ENCODE results near the gene SMC5. TPM values are rescaled to one million over a fixed set of nuclear protein-coding genes. Genes with fewer than 3 reads are reported as not detected.

Gene SMC5
- total RNA-seq, 2 donors from 2014 or later: 26.5 to 31.1 TPM

- Mint-ChIP-seq H3K36me3 (ENCODE audit: low read depth) (peaks cover 5% of the 10 kb centered on the region), H3K4me1 (peaks cover 27% of the 10 kb centered on the region), H3K4me3 (no peak overlapping the region), H3K27ac (no peak overlapping the region), H3K27me3 (no peaks in the 10 kb centered on the region)
- DNase-seq (no peak), ATAC-seq (no peak)
- H3K9me3 ChIP-seq (ENCODE audit: control insufficient read depth, low read length, poor library complexity, severe bottlenecking): no peaks in the 10 kb centered on the region
These were observed 2.6 kb upstream of the SMC5 start for GRCh38 chr9:70256123-70256551.

- peak overlapping the region; percentile 97 for H3K27ac Mint-ChIP-seq
- ATAC-seq: no peak
- no peaks in the 10 kb centered on the region for H3K27me3 Mint-ChIP-seq
- peaks cover 9% of the 10 kb centered on the region for H3K36me3 Mint-ChIP-seq (ENCODE audit: low read depth)
- no peak overlapping the region for H3K4me3 Mint-ChIP-seq
- no peak for DNase-seq
- no peaks in the 10 kb centered on the region for H3K9me3 ChIP-seq (ENCODE audit: control insufficient read depth, low read length, poor library complexity, severe bottlenecking)
- peaks cover 41% of the 10 kb centered on the region for H3K4me1 Mint-ChIP-seq
These were observed 1.3 kb upstream of the SMC5 start for GRCh38 chr9:70257502-70257901.

GRCh38 chr9:70257991-70258691, 637 bp upstream of the SMC5 start:
- Mint-ChIP-seq H3K4me3 (peak overlapping the region; percentile 97), H3K27me3 (no peaks in the 10 kb centered on the region), H3K36me3 (ENCODE audit: low read depth) (peaks cover 9% of the 10 kb centered on the region), H3K4me1 (peaks cover 47% of the 10 kb centered on the region), H3K27ac (peak overlapping the region; percentile 97)
- DNase-seq (no peak), ATAC-seq (peak; percentile 70)
- no peaks in the 10 kb centered on the region for H3K9me3 ChIP-seq (ENCODE audit: control insufficient read depth, low read length, poor library complexity, severe bottlenecking)

- ATAC-seq: no peak
- no peaks in the 10 kb centered on the region for H3K9me3 ChIP-seq (ENCODE audit: control insufficient read depth, low read length, poor library complexity, severe bottlenecking)
- Mint-ChIP-seq H3K4me1 (peaks cover 47% of the 10 kb centered on the region), H3K27ac (peak overlapping the region; percentile 97), H3K27me3 (no peaks in the 10 kb centered on the region), H3K4me3 (peak overlapping the region; percentile 97), H3K36me3 (ENCODE audit: low read depth) (peaks cover 9% of the 10 kb centered on the region)
- no peak for DNase-seq
These were observed 679 bp downstream of the SMC5 start for GRCh38 chr9:70259512-70259802.

DNA sequence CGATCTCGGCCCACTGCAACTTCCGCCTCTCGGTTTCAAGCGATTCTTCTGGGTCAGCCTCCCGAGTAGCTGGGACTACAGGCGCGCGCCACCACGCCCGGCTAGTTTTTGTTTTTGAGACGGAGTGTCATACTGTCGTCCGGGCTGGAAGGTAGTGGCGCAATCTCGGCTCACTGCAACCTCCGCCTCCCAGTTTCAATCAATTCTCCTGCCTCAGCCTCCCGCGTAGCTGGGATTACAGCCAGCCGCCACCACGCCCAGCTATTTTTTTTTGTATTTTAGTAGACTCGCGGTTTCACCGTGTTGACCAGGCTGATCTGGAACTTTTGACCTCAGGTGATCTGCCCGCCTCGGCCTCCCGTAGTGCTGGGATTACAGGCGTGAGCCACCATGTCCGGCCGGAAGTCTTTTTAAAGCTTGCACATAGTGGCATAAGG, 1.2 kb downstream of the SMC5 start:
- Mint-ChIP-seq H3K4me3 (peak overlapping the region; percentile 97), H3K4me1 (peaks cover 49% of the 10 kb centered on the region), H3K27me3 (no peaks in the 10 kb centered on the region), H3K27ac (peak overlapping the region; percentile 97), H3K36me3 (ENCODE audit: low read depth) (peaks cover 13% of the 10 kb centered on the region)
- ATAC-seq: no peak
- DNase-seq: no peak
- H3K9me3 ChIP-seq (ENCODE audit: control insufficient read depth, low read length, poor library complexity, severe bottlenecking): no peaks in the 10 kb centered on the region

DNA sequence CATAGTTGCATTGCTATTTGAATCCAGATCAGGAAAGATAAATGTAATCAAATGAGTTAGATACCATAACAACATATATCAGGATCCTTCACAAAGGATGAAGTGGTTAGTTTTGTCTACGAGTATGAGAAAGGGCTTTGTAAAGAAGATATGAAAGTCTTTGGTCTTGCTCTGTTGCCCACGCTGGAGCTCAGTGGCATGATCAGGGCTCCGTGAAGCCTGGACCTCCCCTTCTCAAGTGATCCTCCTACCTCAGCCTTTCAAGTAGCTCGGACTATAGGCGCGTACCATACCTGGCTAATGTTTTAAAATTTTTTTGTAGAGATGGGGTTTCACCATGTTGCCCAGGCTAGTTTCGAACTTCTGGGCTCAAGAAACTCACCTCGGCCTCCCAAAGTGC, 1.8 kb downstream of the SMC5 start:
- no peak for DNase-seq
- H3K27me3 Mint-ChIP-seq: no peaks in the 10 kb centered on the region
- peak overlapping the region; percentile 97 for H3K4me3 Mint-ChIP-seq
- H3K36me3 Mint-ChIP-seq (ENCODE audit: low read depth): peaks cover 13% of the 10 kb centered on the region
- peaks cover 49% of the 10 kb centered on the region for H3K4me1 Mint-ChIP-seq
- H3K27ac Mint-ChIP-seq: peak overlapping the region; percentile 97
- ATAC-seq: no peak
- H3K9me3 ChIP-seq (ENCODE audit: control insufficient read depth, low read length, poor library complexity, severe bottlenecking): no peaks in the 10 kb centered on the region

- H3K4me3 Mint-ChIP-seq: peak overlapping the region; percentile 97
- H3K4me1 Mint-ChIP-seq: peaks cover 49% of the 10 kb centered on the region
- no peaks in the 10 kb centered on the region for H3K9me3 ChIP-seq (ENCODE audit: control insufficient read depth, low read length, poor library complexity, severe bottlenecking)
- no peak for ATAC-seq
- H3K27ac Mint-ChIP-seq: peak overlapping the region; percentile 97
- H3K36me3 Mint-ChIP-seq (ENCODE audit: low read depth): peaks cover 13% of the 10 kb centered on the region
- no peaks in the 10 kb centered on the region for H3K27me3 Mint-ChIP-seq
- DNase-seq: no peak
These were observed 2.5 kb downstream of the SMC5 start for GRCh38 chr9:70261131-70261870.

GRCh38 chr9:70262366-70262765, 3.6 kb downstream of the SMC5 start:
- Mint-ChIP-seq H3K27me3 (no peaks in the 10 kb centered on the region), H3K36me3 (ENCODE audit: low read depth) (peaks cover 12% of the 10 kb centered on the region), H3K4me1 (peaks cover 47% of the 10 kb centered on the region), H3K27ac (peak overlapping the region; percentile 17), H3K4me3 (peak overlapping the region; percentile 71)
- DNase-seq (no peak), ATAC-seq (no peak)
- no peaks in the 10 kb centered on the region for H3K9me3 ChIP-seq (ENCODE audit: control insufficient read depth, low read length, poor library complexity, severe bottlenecking)

GRCh38 chr9:70262948-70263347, 4.2 kb downstream of the SMC5 start:
- peaks cover 48% of the 10 kb centered on the region for H3K4me1 Mint-ChIP-seq
- peak overlapping the region; percentile 17 for H3K27ac Mint-ChIP-seq
- no peak overlapping the region for H3K4me3 Mint-ChIP-seq
- DNase-seq (no peak), ATAC-seq (no peak)
- no peaks in the 10 kb centered on the region for H3K27me3 Mint-ChIP-seq
- H3K36me3 Mint-ChIP-seq (ENCODE audit: low read depth): peaks cover 11% of the 10 kb centered on the region
- no peaks in the 10 kb centered on the region for H3K9me3 ChIP-seq (ENCODE audit: control insufficient read depth, low read length, poor library complexity, severe bottlenecking)

DNA sequence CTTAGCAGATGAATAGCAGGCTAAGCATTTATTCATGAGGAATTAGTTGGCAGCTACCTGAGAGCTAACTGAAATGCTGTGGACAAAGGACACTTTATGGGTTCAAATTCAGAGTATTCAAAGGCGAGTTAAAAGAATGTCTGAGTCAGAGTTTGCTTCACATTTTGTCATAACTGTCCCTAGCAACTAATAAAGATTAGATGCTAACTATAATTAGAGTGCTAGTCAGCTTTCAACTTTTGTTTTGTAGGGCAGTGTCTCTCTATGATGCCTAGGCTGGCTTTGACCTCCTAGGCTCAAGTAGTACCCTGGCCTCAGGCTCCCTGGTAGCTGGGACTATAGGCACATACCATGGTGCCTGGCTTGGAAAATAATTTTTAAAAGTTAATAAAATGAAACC, 4.6 kb downstream of the SMC5 start:
- peak overlapping the region; percentile 17 for H3K27ac Mint-ChIP-seq
- peaks cover 44% of the 10 kb centered on the region for H3K4me1 Mint-ChIP-seq
- ATAC-seq (no peak), DNase-seq (no peak)
- H3K27me3 Mint-ChIP-seq: no peaks in the 10 kb centered on the region
- H3K9me3 ChIP-seq (ENCODE audit: control insufficient read depth, low read length, poor library complexity, severe bottlenecking): no peaks in the 10 kb centered on the region
- peaks cover 11% of the 10 kb centered on the region for H3K36me3 Mint-ChIP-seq (ENCODE audit: low read depth)
- no peak overlapping the region for H3K4me3 Mint-ChIP-seq

DNA sequence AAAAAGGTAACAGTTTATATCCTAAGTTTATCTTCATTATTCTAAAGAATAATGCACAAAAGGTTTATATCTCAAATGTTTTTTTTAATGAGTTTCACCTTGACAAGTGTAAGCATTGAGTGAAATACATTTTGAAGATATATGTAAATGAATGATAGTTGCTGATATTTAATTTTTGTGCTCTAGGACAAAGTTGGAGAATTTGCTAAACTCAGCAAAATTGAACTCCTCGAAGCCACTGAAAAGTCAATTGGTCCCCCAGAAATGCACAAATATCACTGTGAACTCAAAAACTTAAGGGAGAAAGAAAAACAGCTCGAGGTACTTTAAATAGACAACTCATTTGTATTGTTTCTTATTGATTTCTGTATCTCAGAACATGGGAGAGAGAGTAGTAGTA, 19.5 kb downstream of the SMC5 start:
- no peak for DNase-seq
- Mint-ChIP-seq H3K36me3 (ENCODE audit: low read depth) (peaks cover 19% of the 10 kb centered on the region), H3K27ac (peak overlapping the region; percentile 54), H3K4me1 (peaks cover 23% of the 10 kb centered on the region), H3K4me3 (no peak overlapping the region), H3K27me3 (no peaks in the 10 kb centered on the region)
- ATAC-seq: no peak
- H3K9me3 ChIP-seq (ENCODE audit: control insufficient read depth, low read length, poor library complexity, severe bottlenecking): no peaks in the 10 kb centered on the region

GRCh38 chr9:70283848-70284247, 25.1 kb downstream of the SMC5 start:
- peaks cover 11% of the 10 kb centered on the region for H3K4me1 Mint-ChIP-seq
- no peak overlapping the region for H3K27ac Mint-ChIP-seq
- peaks cover 19% of the 10 kb centered on the region for H3K36me3 Mint-ChIP-seq (ENCODE audit: low read depth)
- H3K4me3 Mint-ChIP-seq: no peak overlapping the region
- H3K27me3 Mint-ChIP-seq: no peaks in the 10 kb centered on the region
- ATAC-seq (no peak), DNase-seq (no peak)
- no peaks in the 10 kb centered on the region for H3K9me3 ChIP-seq (ENCODE audit: control insufficient read depth, low read length, poor library complexity, severe bottlenecking)

GRCh38 chr9:70285246-70285645, 26.5 kb downstream of the SMC5 start:
- H3K36me3 Mint-ChIP-seq (ENCODE audit: low read depth): peaks cover 19% of the 10 kb centered on the region
- H3K27me3 Mint-ChIP-seq: no peaks in the 10 kb centered on the region
- H3K4me1 Mint-ChIP-seq: peaks cover 11% of the 10 kb centered on the region
- H3K27ac Mint-ChIP-seq: no peak overlapping the region
- H3K9me3 ChIP-seq (ENCODE audit: control insufficient read depth, low read length, poor library complexity, severe bottlenecking): no peaks in the 10 kb centered on the region
- ATAC-seq (no peak), DNase-seq (no peak)
- no peak overlapping the region for H3K4me3 Mint-ChIP-seq
